NCI-H82 (cell line): ENCODE measurements around the gene VCX2.
"Not testable (repeated sequence)": the region's sequence is repeated elsewhere in the genome, so short reads cannot be mapped to it uniquely, and the experiment has no call there.

Source experiments
- DNase-seq: peaks from one replicate; lab custom pipeline; 2025; lab: John Stamatoyannopoulos, UW

VCX2 gene

DNA sequence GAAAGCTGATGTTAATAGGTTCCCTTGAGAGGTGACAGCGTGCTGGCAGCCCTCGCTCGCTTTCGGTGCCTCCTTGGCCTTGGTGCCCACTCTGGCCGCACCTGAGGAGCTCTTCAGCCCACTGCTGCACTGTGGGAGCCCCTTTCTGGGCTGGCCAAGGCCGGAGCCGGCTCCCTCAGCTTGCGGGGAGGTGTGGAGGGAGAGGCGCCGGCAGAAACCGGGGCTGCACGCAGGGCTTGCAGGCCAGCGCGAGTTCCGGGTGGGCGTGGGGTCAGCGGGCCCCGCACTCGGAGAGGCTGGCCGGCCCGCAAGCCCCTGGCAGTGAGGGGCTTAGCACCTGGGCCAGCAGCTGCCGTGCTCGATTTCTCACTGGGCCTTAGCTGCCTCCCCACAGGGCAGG lies 49.7 kb downstream of the VCX2 start:
- not testable (repeated sequence) for DNase-seq
